GM12864 (cell line): ENCODE data around the gene ACE.

Experiments used
- DNase-seq: peaks from one replicate; pipeline ENCODE4 v3.0.0-alpha.2; 2011; ENCODE audit warnings: low read depth
- H3K4me3 ChIP-seq: 2 replicates; pipeline ENCODE4 v1.5.1; 2011; ENCODE audit warnings: mild to moderate bottlenecking, low read depth, low read length, control low read depth
- TF ChIP-seq, protein P1 (sequence below): IDR thresholded peaks from 2 replicates; pipeline ENCODE4 v1.5.1; 2011; ENCODE audit warnings: low read depth, mild to moderate bottlenecking, moderate library complexity, low read length, control low read depth, inconsistent platforms; ENCODE audit errors: missing control alignments

Gene ACE

DNA sequence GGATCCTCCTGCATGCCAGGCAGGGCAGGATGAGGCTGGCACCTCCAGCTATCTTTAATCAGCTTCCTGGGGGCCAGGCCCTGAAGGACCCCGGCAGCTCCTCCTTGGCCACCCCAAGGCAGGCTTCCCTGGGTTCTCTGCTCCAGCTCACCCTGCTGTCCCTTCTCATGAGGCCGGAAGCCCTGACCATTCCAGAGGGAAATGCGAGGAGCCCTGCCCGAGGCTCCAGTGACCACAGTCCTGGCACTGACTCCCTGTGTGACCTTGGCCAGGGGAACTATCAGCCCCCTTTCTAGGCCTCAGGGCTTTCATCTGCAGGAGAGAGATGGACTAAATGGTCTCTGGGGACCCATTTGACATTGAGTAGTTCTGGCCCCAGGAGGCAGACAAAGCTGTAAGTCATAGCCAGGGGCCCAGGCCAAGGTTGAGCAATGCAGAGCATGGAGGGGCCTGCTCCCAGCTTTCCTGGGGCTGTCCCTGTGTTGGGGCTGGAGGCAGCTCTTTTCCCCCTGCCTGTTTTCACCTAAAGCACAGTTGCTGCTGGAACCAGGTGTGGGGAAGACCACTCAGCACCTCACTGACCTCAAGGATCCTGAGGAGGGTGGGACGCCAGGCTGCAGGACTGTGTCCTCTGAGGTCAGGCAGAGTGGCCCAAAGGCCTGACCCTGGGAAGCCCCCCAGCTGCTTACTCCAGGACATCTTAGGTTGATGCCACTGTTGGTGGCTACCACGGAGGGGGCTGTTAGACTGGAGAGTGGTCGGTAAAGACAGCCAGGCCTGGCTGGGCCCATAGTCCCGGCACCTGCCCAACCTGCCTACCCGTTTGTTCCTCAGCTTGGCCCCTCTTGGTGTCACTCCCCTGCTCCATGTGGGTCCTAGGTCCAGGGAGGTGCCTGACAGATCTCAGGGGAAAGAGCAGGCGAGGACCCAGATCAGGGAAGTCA, 54.4 kb downstream of the ACE start:
- TF ChIP-seq, protein P1, sequence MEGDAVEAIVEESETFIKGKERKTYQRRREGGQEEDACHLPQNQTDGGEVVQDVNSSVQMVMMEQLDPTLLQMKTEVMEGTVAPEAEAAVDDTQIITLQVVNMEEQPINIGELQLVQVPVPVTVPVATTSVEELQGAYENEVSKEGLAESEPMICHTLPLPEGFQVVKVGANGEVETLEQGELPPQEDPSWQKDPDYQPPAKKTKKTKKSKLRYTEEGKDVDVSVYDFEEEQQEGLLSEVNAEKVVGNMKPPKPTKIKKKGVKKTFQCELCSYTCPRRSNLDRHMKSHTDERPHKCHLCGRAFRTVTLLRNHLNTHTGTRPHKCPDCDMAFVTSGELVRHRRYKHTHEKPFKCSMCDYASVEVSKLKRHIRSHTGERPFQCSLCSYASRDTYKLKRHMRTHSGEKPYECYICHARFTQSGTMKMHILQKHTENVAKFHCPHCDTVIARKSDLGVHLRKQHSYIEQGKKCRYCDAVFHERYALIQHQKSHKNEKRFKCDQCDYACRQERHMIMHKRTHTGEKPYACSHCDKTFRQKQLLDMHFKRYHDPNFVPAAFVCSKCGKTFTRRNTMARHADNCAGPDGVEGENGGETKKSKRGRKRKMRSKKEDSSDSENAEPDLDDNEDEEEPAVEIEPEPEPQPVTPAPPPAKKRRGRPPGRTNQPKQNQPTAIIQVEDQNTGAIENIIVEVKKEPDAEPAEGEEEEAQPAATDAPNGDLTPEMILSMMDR: no peak

DNA sequence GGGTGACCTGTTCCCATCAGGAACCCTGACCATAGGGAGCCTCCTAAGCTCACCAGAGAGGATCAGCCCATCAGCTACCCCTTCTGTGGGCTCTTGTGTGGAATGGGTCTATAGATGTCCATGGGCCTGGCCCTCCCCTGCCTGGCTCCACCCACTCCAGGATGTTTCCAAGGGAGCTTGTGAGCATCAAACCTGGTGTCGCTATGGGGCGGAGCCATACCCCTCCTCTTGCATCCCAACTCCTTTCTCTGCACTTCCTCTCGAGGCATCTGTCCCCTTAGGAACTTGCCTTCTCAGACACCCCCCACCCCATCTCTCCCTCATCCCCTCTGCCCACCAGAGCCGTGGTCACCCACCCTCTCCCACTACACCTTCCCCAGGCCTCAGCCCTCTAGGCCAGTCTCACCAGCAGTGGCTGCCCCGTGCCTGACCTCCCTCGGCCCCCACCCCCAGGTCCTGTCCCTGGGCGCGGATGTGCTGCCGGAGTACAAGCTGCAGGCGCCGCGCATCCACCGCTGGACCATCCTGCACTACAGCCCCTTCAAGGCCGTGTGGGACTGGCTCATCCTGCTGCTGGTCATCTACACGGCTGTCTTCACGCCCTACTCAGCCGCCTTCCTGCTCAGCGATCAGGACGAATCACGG, 56.7 kb downstream of the ACE start:
- TF ChIP-seq, protein P1: no peak
- H3K4me3 ChIP-seq: no peak overlapping the region
- DNase-seq: no peak

More for the DNA sequence above, 54.4 kb downstream of the ACE start:
- DNase-seq: no peak
- H3K4me3 ChIP-seq: no peak overlapping the region

DNA sequence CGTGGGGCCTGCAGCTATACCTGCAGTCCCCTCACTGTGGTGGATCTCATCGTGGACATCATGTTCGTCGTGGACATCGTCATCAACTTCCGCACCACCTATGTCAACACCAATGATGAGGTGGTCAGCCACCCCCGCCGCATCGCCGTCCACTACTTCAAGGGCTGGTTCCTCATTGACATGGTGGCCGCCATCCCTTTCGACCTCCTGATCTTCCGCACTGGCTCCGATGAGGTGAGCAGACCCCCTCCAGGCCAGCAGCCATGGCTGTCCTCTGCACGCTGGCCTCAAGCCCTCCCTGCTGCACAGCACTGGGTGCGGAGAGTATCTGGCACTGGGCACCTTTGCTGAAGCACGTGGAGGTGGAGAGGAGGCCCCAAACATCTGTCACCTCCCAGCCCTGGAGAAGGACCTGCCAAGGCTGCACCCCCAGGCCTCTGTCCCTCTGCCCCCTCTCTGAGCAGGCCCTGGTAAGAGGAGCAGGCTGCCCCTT, 57.3 kb downstream of the ACE start:
- TF ChIP-seq, protein P1: no peak
- DNase-seq: no peak
- no peak overlapping the region for H3K4me3 ChIP-seq

DNA sequence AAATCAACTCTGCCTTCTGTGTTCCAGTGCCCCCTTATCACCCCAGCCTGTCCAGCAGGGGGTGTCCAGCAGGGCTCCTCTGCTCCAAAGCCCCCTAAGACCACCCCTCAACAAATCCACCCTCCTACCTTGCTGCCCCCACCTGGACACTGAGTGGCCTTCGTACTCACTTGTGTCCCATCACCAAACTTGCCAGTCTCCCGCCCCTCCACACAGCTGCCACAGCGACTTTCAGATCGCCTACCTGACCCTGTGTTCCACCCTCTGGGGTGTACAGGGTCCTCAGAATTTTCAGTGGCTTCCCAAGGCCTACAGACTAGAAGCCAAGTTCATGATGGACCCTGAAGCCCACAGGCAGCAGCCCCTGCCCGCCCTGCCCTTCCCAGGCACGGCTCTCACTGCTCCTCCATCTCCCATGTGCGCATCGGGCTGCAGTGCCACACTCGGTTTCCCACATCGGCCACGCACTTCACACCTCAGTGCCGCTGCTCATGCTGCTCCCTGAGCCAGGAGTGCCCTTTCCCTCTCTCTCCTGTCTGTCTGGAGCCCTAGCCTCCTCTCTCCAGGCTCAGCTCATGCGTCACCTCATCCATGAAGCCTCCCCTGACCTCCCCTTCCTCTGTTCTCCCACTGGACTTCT, 58.1 kb downstream of the ACE start:
- no peak overlapping the region for H3K4me3 ChIP-seq
- no peak for DNase-seq
- TF ChIP-seq, protein P1: no peak

DNA sequence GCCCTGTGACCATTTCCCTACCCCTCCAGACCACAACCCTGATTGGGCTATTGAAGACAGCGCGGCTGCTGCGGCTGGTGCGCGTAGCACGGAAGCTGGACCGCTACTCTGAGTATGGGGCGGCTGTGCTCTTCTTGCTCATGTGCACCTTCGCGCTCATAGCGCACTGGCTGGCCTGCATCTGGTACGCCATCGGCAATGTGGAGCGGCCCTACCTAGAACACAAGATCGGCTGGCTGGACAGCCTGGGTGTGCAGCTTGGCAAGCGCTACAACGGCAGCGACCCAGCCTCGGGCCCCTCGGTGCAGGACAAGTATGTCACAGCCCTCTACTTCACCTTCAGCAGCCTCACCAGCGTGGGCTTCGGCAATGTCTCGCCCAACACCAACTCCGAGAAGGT, 58.8 kb downstream of the ACE start:
- no peak for DNase-seq
- TF ChIP-seq, protein P1: no peak
- no peak overlapping the region for H3K4me3 ChIP-seq

DNA sequence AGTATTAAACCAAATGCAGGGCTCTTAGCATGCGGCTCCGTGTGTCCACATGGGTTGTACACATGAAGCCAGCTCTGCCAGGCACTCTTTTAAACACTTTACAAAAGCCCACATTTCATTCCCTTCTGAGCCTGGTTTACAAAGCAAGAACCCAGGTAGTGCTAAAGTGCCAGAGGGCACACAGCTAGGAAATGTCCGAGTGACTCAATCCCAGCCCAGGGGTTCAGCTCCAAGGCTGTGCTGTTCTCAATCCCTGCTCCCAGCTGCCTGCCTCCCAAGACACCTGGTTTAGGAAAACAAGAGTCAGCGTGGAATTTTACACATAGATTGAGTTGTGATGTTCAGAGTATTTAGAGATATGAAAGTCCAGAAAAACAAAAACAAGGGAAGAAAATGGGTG, 60.1 kb downstream of the ACE start:
- TF ChIP-seq, protein P1: no peak
- no peak for DNase-seq
- no peak overlapping the region for H3K4me3 ChIP-seq
